Liver (tissue), 9 donors: ENCODE measurements around the gene KAZN. TPM values are rescaled to one million over a fixed set of nuclear protein-coding genes. Genes with fewer than 3 reads are reported as not detected.

Source experiments
- DNase-seq: peaks from one replicate; pipeline ENCODE4 v3.0.0-alpha.2; 2017; ENCODE audit warnings: low spot score
- H3K27ac ChIP-seq, 2 donors: one replicate each; pipeline ENCODE4 v1.7.0; 2013; ENCODE audit warnings: inconsistent platforms in 2 of 2, low read length in 2 of 2, control low read depth in 1 of 2, low read depth in 1 of 2, mild to moderate bottlenecking in 1 of 2
- H3K27me3 ChIP-seq, 4 donors: one replicate each; pipeline versions ENCODE4 v1.6.1 to v1.7.0; 2013; ENCODE audit warnings: low read length in 3 of 4, inconsistent platforms in 1 of 4, mild to moderate bottlenecking in 1 of 4, moderate library complexity in 1 of 4; ENCODE audit not compliant: control insufficient read depth in 4 of 4, insufficient read depth in 4 of 4
- H3K36me3 ChIP-seq, 4 donors: one replicate each; pipeline versions ENCODE4 v1.6.1 to v1.7.0; 2013; ENCODE audit warnings: low read length in 3 of 4, mild to moderate bottlenecking in 3 of 4, low read depth in 1 of 4, moderate library complexity in 1 of 4; ENCODE audit not compliant: control insufficient read depth in 4 of 4, insufficient read depth in 3 of 4
- H3K4me1 ChIP-seq, 4 donors: one replicate each; pipeline versions ENCODE4 v1.6.1 to v1.7.0; 2013; ENCODE audit warnings: low read length in 3 of 4, mild to moderate bottlenecking in 3 of 4, moderate library complexity in 1 of 4; ENCODE audit not compliant: control insufficient read depth in 4 of 4, insufficient read depth in 4 of 4
- H3K4me3 ChIP-seq, 3 donors: one replicate each; pipeline versions ENCODE4 v1.6.1 to v1.7.0; 2013; ENCODE audit warnings: low read length in 3 of 3, control low read depth in 1 of 3, low read depth in 1 of 3, mild to moderate bottlenecking in 1 of 3
- H3K9ac ChIP-seq, 2 donors: one replicate each; pipeline ENCODE4 v1.7.0; 2013; ENCODE audit warnings: low read length in 2 of 2, mild to moderate bottlenecking in 2 of 2, moderate library complexity in 2 of 2, control low read depth in 1 of 2, low read depth in 1 of 2
- H3K9me3 ChIP-seq, 4 donors: one replicate each; pipeline versions ENCODE4 v1.6.1 to v1.7.0; 2013; ENCODE audit warnings: low read length in 3 of 4; ENCODE audit not compliant: control insufficient read depth in 4 of 4
- EGR1 ChIP-seq, 2 donors: IDR thresholded peaks; 2 replicates each; pipeline ENCODE4 v1.6.1; 2016 to 2018; ENCODE audit warnings: antibody characterized with exemption in 2 of 2, low read depth in 2 of 2
- FOXA1 ChIP-seq: IDR thresholded peaks from 2 replicates; pipeline ENCODE4 v1.6.1; 2016; ENCODE audit warnings: antibody characterized with exemption
- FOXA2 ChIP-seq: IDR thresholded peaks from 2 replicates; pipeline ENCODE4 v1.6.1; 2016; ENCODE audit warnings: antibody characterized with exemption
- GABPA ChIP-seq, 2 donors: IDR thresholded peaks in 1 of 2; conservative IDR thresholded peaks in 1 of 2; 2 replicates each; pipeline ENCODE4 v1.6.1; 2016; ENCODE audit warnings: antibody characterized with exemption in 2 of 2, mild to moderate bottlenecking in 1 of 2, moderate library complexity in 1 of 2
- HNF4A ChIP-seq, 2 donors: conservative IDR thresholded peaks; 2 replicates each; pipeline ENCODE4 v1.6.1; 2016; ENCODE audit warnings: antibody characterized with exemption in 2 of 2, mild to moderate bottlenecking in 2 of 2
- JUND ChIP-seq, 2 donors: IDR thresholded peaks; 2 replicates each; pipeline ENCODE4 v1.6.1; 2016; ENCODE audit warnings: antibody characterized with exemption in 2 of 2
- NR2F2 ChIP-seq: IDR thresholded peaks from 2 replicates; pipeline ENCODE4 v1.6.1; 2016; ENCODE audit warnings: antibody characterized with exemption
- RAD21 ChIP-seq, 2 donors: IDR thresholded peaks; 2 replicates each; pipeline ENCODE4 v1.6.1; 2016; ENCODE audit warnings: antibody characterized with exemption in 2 of 2, mild to moderate bottlenecking in 2 of 2
- RXRA ChIP-seq, 2 donors: IDR thresholded peaks; 2 replicates each; pipeline ENCODE4 v1.6.1; 2017 to 2018; ENCODE audit warnings: antibody characterized with exemption in 2 of 2, mild to moderate bottlenecking in 1 of 2
- TAF1 ChIP-seq: conservative IDR thresholded peaks from 2 replicates; pipeline ENCODE4 v1.6.1; 2016; ENCODE audit warnings: antibody characterized with exemption, mild to moderate bottlenecking
- YY1 ChIP-seq: IDR thresholded peaks from 2 replicates; pipeline ENCODE4 v1.6.1; 2016; ENCODE audit warnings: antibody characterized with exemption, mild to moderate bottlenecking
- WGBS: extraction: QIAGEN DNeasy Blood & Tissue Kit; methylation state at CpG from one replicate; pipeline ENCODE4 v1.1.7; 2013; 5-methylcytosine and 5-hydroxymethylcytosine counted together
- polyA plus RNA-seq, 2 donors: library from polyadenylated mRNA; stranded (reverse) in 1 of 2; unstranded in 1 of 2; fragments of 200-250 nt in 1 of 2; fragments of >200 nt in 1 of 2; fragmentation: Nextera tagmentation in 1 of 2; extraction: Ambion mirVana in 1 of 2; gene quantifications; one replicate each; pipeline versions ENCODE4 v1.2.1 to v1.2.3, GENCODE V29; 2013 to 2015
- total RNA-seq, 2 donors: library from RNA; depleted of rRNA; stranded (reverse); fragments of >200 nt; gene quantifications; one replicate each; pipeline ENCODE4 v1.2.3, GENCODE V29; 2014
- TF ChIP-seq, protein P1 (sequence below): fragments of 150-350 bp; IDR thresholded peaks from 2 replicates; pipeline ENCODE4 v1.5.1; 2017; ENCODE audit warnings: improper control_type of control experiment, low read depth, low read length; ENCODE audit not compliant: missing input control
- TF ChIP-seq, protein P2 (sequence below): IDR thresholded peaks from 2 replicates; pipeline ENCODE4 v1.6.1; 2016; ENCODE audit warnings: antibody characterized with exemption
- TF ChIP-seq, protein P3 (sequence below): IDR thresholded peaks from 2 replicates; pipeline ENCODE4 v1.6.1; 2016; ENCODE audit warnings: antibody characterized with exemption
- TF ChIP-seq, protein P4 (sequence below): IDR thresholded peaks from 2 replicates; pipeline ENCODE4 v1.6.1; 2016; ENCODE audit warnings: antibody characterized with exemption, mild to moderate bottlenecking
- donor health status: healthy.
- donor health status: healthy.
- donor health status: healthy.
- donor health status: healthy.
- donor health status: healthy.

The KAZN gene
- total and polyA plus RNA-seq, 4 donors, result 1.9 to 6.9 (median 2.4) TPM

DNA sequence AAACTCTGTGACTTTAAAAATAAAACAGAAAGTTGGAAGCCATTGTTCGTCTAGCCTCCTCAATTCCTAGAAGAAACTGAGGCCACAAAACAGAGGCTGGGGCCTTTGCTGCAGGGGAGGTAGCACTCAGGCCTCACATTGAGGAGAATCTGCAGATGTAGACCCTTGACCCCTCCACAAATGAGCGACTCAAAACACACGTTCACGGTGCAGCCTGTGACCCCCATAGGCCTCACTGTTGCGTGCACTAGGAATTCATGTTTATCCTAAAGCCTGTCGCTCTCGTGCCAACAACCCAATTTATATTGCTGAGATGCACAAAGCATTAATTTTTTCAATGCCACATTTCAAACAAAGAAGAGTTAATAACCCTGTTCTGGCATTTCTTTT lies 560.7 kb downstream of the KAZN start:
- no peaks in the 10 kb centered on the region for H3K27me3 ChIP-seq
- H3K27ac ChIP-seq, result peak overlapping the region in 1 of 2 donors; percentile 13
- no peak overlapping the region for H3K9ac ChIP-seq
- WGBS, result 56% methylated on average over 7 of the region's 7 CpGs
- TF ChIP-seq, protein P1, sequence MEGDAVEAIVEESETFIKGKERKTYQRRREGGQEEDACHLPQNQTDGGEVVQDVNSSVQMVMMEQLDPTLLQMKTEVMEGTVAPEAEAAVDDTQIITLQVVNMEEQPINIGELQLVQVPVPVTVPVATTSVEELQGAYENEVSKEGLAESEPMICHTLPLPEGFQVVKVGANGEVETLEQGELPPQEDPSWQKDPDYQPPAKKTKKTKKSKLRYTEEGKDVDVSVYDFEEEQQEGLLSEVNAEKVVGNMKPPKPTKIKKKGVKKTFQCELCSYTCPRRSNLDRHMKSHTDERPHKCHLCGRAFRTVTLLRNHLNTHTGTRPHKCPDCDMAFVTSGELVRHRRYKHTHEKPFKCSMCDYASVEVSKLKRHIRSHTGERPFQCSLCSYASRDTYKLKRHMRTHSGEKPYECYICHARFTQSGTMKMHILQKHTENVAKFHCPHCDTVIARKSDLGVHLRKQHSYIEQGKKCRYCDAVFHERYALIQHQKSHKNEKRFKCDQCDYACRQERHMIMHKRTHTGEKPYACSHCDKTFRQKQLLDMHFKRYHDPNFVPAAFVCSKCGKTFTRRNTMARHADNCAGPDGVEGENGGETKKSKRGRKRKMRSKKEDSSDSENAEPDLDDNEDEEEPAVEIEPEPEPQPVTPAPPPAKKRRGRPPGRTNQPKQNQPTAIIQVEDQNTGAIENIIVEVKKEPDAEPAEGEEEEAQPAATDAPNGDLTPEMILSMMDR, result no peak
- TF ChIP-seq EGR1 (IDR thresholded peaks at IDR 0.05; ENCODE audit: low read depth in 2 of 2), result no peak
- TF ChIP-seq, protein P2, sequence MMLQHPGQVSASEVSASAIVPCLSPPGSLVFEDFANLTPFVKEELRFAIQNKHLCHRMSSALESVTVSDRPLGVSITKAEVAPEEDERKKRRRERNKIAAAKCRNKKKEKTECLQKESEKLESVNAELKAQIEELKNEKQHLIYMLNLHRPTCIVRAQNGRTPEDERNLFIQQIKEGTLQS, result no peak
- TF ChIP-seq FOXA2, result no peak
- no peak for TF ChIP-seq TAF1
- TF ChIP-seq YY1, result no peak
- no peak for TF ChIP-seq JUND (IDR thresholded peaks at IDR 0.05)
- TF ChIP-seq, protein P3, sequence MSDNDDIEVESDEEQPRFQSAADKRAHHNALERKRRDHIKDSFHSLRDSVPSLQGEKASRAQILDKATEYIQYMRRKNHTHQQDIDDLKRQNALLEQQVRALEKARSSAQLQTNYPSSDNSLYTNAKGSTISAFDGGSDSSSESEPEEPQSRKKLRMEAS, result no peak
- no peak for TF ChIP-seq FOXA1
- TF ChIP-seq RAD21 (IDR thresholded peaks at IDR 0.05), result no peak
- no peak for TF ChIP-seq RXRA (IDR thresholded peaks at IDR 0.05)
- no peak for TF ChIP-seq HNF4A (conservative IDR thresholded peaks at IDR 0.05)
- TF ChIP-seq, protein P4, sequence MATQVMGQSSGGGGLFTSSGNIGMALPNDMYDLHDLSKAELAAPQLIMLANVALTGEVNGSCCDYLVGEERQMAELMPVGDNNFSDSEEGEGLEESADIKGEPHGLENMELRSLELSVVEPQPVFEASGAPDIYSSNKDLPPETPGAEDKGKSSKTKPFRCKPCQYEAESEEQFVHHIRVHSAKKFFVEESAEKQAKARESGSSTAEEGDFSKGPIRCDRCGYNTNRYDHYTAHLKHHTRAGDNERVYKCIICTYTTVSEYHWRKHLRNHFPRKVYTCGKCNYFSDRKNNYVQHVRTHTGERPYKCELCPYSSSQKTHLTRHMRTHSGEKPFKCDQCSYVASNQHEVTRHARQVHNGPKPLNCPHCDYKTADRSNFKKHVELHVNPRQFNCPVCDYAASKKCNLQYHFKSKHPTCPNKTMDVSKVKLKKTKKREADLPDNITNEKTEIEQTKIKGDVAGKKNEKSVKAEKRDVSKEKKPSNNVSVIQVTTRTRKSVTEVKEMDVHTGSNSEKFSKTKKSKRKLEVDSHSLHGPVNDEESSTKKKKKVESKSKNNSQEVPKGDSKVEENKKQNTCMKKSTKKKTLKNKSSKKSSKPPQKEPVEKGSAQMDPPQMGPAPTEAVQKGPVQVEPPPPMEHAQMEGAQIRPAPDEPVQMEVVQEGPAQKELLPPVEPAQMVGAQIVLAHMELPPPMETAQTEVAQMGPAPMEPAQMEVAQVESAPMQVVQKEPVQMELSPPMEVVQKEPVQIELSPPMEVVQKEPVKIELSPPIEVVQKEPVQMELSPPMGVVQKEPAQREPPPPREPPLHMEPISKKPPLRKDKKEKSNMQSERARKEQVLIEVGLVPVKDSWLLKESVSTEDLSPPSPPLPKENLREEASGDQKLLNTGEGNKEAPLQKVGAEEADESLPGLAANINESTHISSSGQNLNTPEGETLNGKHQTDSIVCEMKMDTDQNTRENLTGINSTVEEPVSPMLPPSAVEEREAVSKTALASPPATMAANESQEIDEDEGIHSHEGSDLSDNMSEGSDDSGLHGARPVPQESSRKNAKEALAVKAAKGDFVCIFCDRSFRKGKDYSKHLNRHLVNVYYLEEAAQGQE, result no peak
- TF ChIP-seq GABPA (IDR thresholded peaks at IDR 0.05 in 1 of 2, conservative IDR thresholded peaks at IDR 0.05 in 1 of 2), result no peak
- no peaks in the 10 kb centered on the region for H3K36me3 ChIP-seq
- H3K9me3 ChIP-seq, result no peaks in the 10 kb centered on the region
- H3K4me3 ChIP-seq, result no peak overlapping the region
- DNase-seq, result no peak
- H3K4me1 ChIP-seq, result peaks cover 2 to 12% (median 3%) of the 10 kb centered on the region in 4 donors

DNA sequence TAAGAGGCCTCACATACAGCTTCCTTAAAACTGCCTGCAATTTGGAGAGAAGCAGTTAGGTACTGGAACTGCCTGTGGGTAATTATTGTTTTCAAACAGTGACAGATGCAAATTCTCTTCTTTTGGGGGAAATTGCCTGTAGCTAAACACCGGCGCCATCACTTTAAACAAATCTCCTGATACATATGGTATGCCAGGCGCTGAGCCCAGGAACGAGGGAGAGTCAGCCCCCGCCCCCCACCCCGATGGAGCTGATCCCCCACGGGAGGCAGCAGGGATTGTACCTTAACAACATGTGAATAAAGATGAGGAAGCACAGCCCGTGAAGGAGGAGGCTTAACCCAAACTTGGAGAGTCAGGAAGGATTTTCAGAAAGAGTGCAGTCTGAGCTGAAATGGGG lies 562.1 kb downstream of the KAZN start:
- no peak overlapping the region for H3K9ac ChIP-seq
- H3K36me3 ChIP-seq, result no peaks in the 10 kb centered on the region
- H3K9me3 ChIP-seq, result no peaks in the 10 kb centered on the region
- peaks cover 0 to 3% (median 0%) of the 10 kb centered on the region in 4 donors for H3K4me1 ChIP-seq
- no peaks in the 10 kb centered on the region for H3K27me3 ChIP-seq
- H3K4me3 ChIP-seq, result no peak overlapping the region
- TF ChIP-seq FOXA1, result no peak
- no peak for TF ChIP-seq GABPA (IDR thresholded peaks at IDR 0.05 in 1 of 2, conservative IDR thresholded peaks at IDR 0.05 in 1 of 2)
- TF ChIP-seq FOXA2, result no peak
- TF ChIP-seq NR2F2, result no peak
- no peak for TF ChIP-seq YY1
- TF ChIP-seq RAD21 (IDR thresholded peaks at IDR 0.05), result no peak
- no peak for TF ChIP-seq RXRA (IDR thresholded peaks at IDR 0.05)
- WGBS, result 78% methylated on average over 8 of the region's 8 CpGs
- DNase-seq, result no peak
- H3K27ac ChIP-seq, result no peak overlapping the region
